Urothelium cell line (cell line): Measurements from ENCODE around the gene EWSR1.
"Not testable (repeated sequence)": the region's sequence is repeated elsewhere in the genome, so short reads cannot be mapped to it uniquely, and the experiment has no call there.

Experiments
- DNase-seq: peaks from one replicate; pipeline ENCODE4 v3.0.0; 2011; ENCODE audit warnings: low spot score, mixed read lengths
- FAIRE-seq: peaks from 2 replicates; lab custom pipeline; 2011; peaks lifted over from hg19 to GRCh38; lab: Jason Lieb, UNC

Gene EWSR1

GRCh38 chr22:29334696-29335344 is 66.8 kb downstream of the EWSR1 start:
- DNase-seq (no peak), FAIRE-seq (no peak)

- DNase-seq (no peak), FAIRE-seq (no peak)
Measured at GRCh38 chr22:29335656-29336055, 67.6 kb downstream of the EWSR1 start.

GRCh38 chr22:29336751-29337490 is 68.9 kb downstream of the EWSR1 start:
- FAIRE-seq, result peak; percentile 63
- no peak for DNase-seq

GRCh38 chr22:29337631-29338284 is 69.7 kb downstream of the EWSR1 start:
- DNase-seq (no peak), FAIRE-seq (no peak)

GRCh38 chr22:29338398-29338797 is 70.3 kb downstream of the EWSR1 start:
- FAIRE-seq (no peak), DNase-seq (no peak)

- FAIRE-seq (no peak), DNase-seq (no peak)
Measured at GRCh38 chr22:29339381-29340235, 71.5 kb downstream of the EWSR1 start.

GRCh38 chr22:29340566-29340965 is 72.5 kb downstream of the EWSR1 start:
- no peak for DNase-seq
- FAIRE-seq, result no peak

- FAIRE-seq (no peak), DNase-seq (no peak)
Measured at GRCh38 chr22:29341056-29341848, 73.2 kb downstream of the EWSR1 start.

- no peak for DNase-seq
- peak; percentile 69 for FAIRE-seq
Measured at GRCh38 chr22:29341849-29342127, 73.7 kb downstream of the EWSR1 start.

GRCh38 chr22:29342177-29342576 is 74.1 kb downstream of the EWSR1 start:
- DNase-seq (no peak), FAIRE-seq (no peak)

GRCh38 chr22:29342577-29343312 is 74.7 kb downstream of the EWSR1 start:
- FAIRE-seq, result no peak
- no peak for DNase-seq

GRCh38 chr22:29343313-29343805 is 75.3 kb downstream of the EWSR1 start:
- FAIRE-seq (no peak), DNase-seq (peak; percentile 30)

- peak; percentile 37 for FAIRE-seq
- peak; percentile 96 for DNase-seq
Measured at GRCh38 chr22:29344137-29344536, 76.1 kb downstream of the EWSR1 start.

- FAIRE-seq, DNase-seq: not testable (repeated sequence)
Measured at GRCh38 chr22:29344889-29345288, 76.8 kb downstream of the EWSR1 start.

GRCh38 chr22:29345932-29346331 is 77.9 kb downstream of the EWSR1 start:
- DNase-seq, result no peak
- peak; percentile 48 for FAIRE-seq

- FAIRE-seq (no peak), DNase-seq (no peak)
Measured at GRCh38 chr22:29346659-29347058, 78.6 kb downstream of the EWSR1 start.

GRCh38 chr22:29348041-29348440 is 80.0 kb downstream of the EWSR1 start:
- DNase-seq (no peak), FAIRE-seq (no peak)

- FAIRE-seq (no peak), DNase-seq (no peak)
Measured at GRCh38 chr22:29348956-29349355, 80.9 kb downstream of the EWSR1 start.
